Raji (cell line): ENCODE measurements around the gene FNDC10.

Experiments used
- POLR2A ChIP-seq: IDR thresholded peaks from 2 replicates; pipeline ENCODE4 v1.6.1; 2011; ENCODE audit warnings: low read depth, low read length, control low read depth; ENCODE audit not compliant: insufficient read depth

Gene FNDC10

GRCh38 chr1:1624443-1625403 is 24.8 kb upstream of the FNDC10 start:
- TF ChIP-seq POLR2A, result no peak

- no peak for TF ChIP-seq POLR2A
Measured at GRCh38 chr1:1623631-1624442, 23.9 kb upstream of the FNDC10 start.

- no peak for TF ChIP-seq POLR2A
Measured at GRCh38 chr1:1623181-1623630, 23.3 kb upstream of the FNDC10 start.

- no peak for TF ChIP-seq POLR2A
Measured at GRCh38 chr1:1622788-1623094, 22.8 kb upstream of the FNDC10 start.

- no peak for TF ChIP-seq POLR2A
Measured at GRCh38 chr1:1622010-1622787, 22.3 kb upstream of the FNDC10 start.

GRCh38 chr1:1621173-1622009 is 21.5 kb upstream of the FNDC10 start:
- no peak for TF ChIP-seq POLR2A

GRCh38 chr1:1620433-1621139 is 20.7 kb upstream of the FNDC10 start:
- no peak for TF ChIP-seq POLR2A

- TF ChIP-seq POLR2A, result no peak
Measured at GRCh38 chr1:1619917-1620361, 20.0 kb upstream of the FNDC10 start.

GRCh38 chr1:1618396-1619068 is 18.6 kb upstream of the FNDC10 start:
- TF ChIP-seq POLR2A, result no peak

GRCh38 chr1:1617925-1618324 is 18.0 kb upstream of the FNDC10 start:
- TF ChIP-seq POLR2A, result no peak

- no peak for TF ChIP-seq POLR2A
Measured at GRCh38 chr1:1617516-1617915, 17.6 kb upstream of the FNDC10 start.

- TF ChIP-seq POLR2A, result no peak
Measured at GRCh38 chr1:1616838-1617237, 16.9 kb upstream of the FNDC10 start.
